Breast epithelium (tissue), 3 donors: ENCODE data around the gene ANO7.

Experiments
- POLR2A ChIP-seq: fragments of 450-650 bp; IDR thresholded peaks from one replicate; pipeline ENCODE4 v1.6.1; 2016; ENCODE audit warnings: antibody characterized with exemption, mild to moderate bottlenecking, moderate library complexity
- POLR2AphosphoS5 ChIP-seq, 3 donors: sonication (generic); formaldehyde crosslinking; IDR thresholded peaks; one replicate each; pipeline ENCODE4 v1.6.1; 2017; ENCODE audit warnings: antibody characterized with exemption in 3 of 3
- TF ChIP-seq, protein P1 (sequence below), 3 donors: fragments of 450-650 bp; IDR thresholded peaks; one replicate each; pipeline ENCODE4 v1.5.1; 2016 to 2017; ENCODE audit warnings: antibody characterized with exemption in 3 of 3, mild to moderate bottlenecking in 3 of 3, moderate library complexity in 3 of 3

DNA sequence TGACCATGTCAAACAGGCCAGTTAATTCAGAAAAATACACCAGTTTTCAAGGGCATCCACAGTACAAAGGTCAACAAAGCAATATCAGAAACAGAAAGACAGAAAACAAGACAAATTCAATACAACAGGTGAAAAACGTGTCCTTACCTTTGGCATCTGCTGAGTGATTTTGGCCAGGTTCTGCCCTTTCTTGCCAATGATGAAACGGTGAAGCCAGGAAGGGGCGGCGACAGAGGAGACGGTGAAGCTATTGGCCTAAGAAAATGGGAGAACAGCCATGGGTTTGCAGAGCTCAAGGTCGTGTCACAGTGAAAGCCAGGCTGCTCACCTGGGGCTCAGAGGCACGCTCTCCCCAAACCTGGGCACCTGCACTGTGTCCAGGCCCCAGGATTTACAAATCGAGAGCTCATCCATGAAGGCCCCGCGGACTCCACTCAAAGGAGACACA lies 66.5 kb downstream of the ANO7 start:
- TF ChIP-seq, protein P1, sequence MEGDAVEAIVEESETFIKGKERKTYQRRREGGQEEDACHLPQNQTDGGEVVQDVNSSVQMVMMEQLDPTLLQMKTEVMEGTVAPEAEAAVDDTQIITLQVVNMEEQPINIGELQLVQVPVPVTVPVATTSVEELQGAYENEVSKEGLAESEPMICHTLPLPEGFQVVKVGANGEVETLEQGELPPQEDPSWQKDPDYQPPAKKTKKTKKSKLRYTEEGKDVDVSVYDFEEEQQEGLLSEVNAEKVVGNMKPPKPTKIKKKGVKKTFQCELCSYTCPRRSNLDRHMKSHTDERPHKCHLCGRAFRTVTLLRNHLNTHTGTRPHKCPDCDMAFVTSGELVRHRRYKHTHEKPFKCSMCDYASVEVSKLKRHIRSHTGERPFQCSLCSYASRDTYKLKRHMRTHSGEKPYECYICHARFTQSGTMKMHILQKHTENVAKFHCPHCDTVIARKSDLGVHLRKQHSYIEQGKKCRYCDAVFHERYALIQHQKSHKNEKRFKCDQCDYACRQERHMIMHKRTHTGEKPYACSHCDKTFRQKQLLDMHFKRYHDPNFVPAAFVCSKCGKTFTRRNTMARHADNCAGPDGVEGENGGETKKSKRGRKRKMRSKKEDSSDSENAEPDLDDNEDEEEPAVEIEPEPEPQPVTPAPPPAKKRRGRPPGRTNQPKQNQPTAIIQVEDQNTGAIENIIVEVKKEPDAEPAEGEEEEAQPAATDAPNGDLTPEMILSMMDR (IDR thresholded peaks at IDR 0.05): no peak
- TF ChIP-seq POLR2AphosphoS5 (IDR thresholded peaks at IDR 0.05): no peak
- no peak for TF ChIP-seq POLR2A
